Measurements from ENCODE around the gene PRDM15.

DNA sequence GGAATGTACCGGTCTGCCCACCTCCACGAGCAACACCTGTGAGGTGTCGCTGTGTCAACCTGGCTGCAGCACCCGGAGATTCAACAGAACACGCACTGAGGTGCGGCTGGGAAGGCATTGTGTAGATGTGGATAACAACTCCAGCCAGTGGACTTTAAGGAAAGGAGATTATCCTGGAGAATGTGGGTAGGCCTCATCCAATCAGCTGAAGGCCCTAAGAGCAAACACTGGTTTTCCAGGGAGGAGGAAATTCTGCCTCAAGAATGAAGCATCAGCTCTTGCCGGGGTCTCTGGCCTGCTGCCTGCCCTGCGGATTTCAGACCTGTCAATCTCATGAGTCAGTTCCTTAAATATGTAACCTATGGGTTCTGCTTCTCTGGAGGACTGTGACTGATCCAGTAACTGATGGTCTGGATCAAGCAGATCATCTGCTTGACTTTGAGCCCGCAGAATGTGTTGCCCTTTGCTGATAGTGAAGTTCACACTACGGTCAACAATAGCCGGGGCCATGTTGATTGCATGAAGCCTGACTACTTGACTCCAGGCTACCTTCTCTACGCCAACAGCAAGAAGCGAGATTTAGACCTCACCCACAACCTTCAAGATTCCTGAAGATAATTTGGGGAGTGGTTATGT is 15.9 kb upstream of the PRDM15 start:
- TF ChIP-seq, protein P1, sequence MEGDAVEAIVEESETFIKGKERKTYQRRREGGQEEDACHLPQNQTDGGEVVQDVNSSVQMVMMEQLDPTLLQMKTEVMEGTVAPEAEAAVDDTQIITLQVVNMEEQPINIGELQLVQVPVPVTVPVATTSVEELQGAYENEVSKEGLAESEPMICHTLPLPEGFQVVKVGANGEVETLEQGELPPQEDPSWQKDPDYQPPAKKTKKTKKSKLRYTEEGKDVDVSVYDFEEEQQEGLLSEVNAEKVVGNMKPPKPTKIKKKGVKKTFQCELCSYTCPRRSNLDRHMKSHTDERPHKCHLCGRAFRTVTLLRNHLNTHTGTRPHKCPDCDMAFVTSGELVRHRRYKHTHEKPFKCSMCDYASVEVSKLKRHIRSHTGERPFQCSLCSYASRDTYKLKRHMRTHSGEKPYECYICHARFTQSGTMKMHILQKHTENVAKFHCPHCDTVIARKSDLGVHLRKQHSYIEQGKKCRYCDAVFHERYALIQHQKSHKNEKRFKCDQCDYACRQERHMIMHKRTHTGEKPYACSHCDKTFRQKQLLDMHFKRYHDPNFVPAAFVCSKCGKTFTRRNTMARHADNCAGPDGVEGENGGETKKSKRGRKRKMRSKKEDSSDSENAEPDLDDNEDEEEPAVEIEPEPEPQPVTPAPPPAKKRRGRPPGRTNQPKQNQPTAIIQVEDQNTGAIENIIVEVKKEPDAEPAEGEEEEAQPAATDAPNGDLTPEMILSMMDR (optimal IDR thresholded peaks at IDR 0.05 in 1 of 3, IDR thresholded peaks at IDR 0.05 in 1 of 3, conservative IDR thresholded peaks at IDR 0.05 in 1 of 3; ENCODE audit: extremely low read depth in 1 of 3, insufficient read depth in 2 of 3, low read length in 3 of 3): no peak
- TF ChIP-seq EZH2 (IDR thresholded peaks at IDR 0.05; ENCODE audit: low read length): no peak
